CD4-positive, alpha-beta T cell treated with Interleukin-15 for 1 hour (primary cell): Measurements from ENCODE around the gene LRRC45.

Experiments used
- DNase-seq: peaks from one replicate; pipeline ENCODE4 v3.0.0-alpha.2; 2020

The LRRC45 gene

GRCh38 chr17:82053556-82054263 is 30.6 kb downstream of the LRRC45 start:
- DNase-seq = no peak

- no peak for DNase-seq
These were observed 31.4 kb downstream of the LRRC45 start for GRCh38 chr17:82054351-82055022.

- no peak for DNase-seq
These were observed 32.2 kb downstream of the LRRC45 start for GRCh38 chr17:82055023-82055964.

- no peak for DNase-seq
These were observed 33.0 kb downstream of the LRRC45 start for GRCh38 chr17:82055965-82056728.

- no peak for DNase-seq
These were observed 33.9 kb downstream of the LRRC45 start for GRCh38 chr17:82056729-82057621.

GRCh38 chr17:82058230-82058854 is 35.2 kb downstream of the LRRC45 start:
- no peak for DNase-seq

- DNase-seq = no peak
These were observed 35.7 kb downstream of the LRRC45 start for GRCh38 chr17:82058855-82059249.

- no peak for DNase-seq
These were observed 36.3 kb downstream of the LRRC45 start for GRCh38 chr17:82059272-82060000.

GRCh38 chr17:82060001-82060380 is 36.9 kb downstream of the LRRC45 start:
- no peak for DNase-seq

- DNase-seq = no peak
These were observed 37.5 kb downstream of the LRRC45 start for GRCh38 chr17:82060614-82061013.

GRCh38 chr17:82061047-82061925 is 38.2 kb downstream of the LRRC45 start:
- DNase-seq = no peak

- no peak for DNase-seq
These were observed 39.2 kb downstream of the LRRC45 start for GRCh38 chr17:82062076-82062983.

- no peak for DNase-seq
These were observed 39.9 kb downstream of the LRRC45 start for GRCh38 chr17:82062984-82063368.

- DNase-seq = no peak
These were observed 40.6 kb downstream of the LRRC45 start for GRCh38 chr17:82063424-82064415.

GRCh38 chr17:82064433-82065192 is 41.5 kb downstream of the LRRC45 start:
- no peak for DNase-seq

- no peak for DNase-seq
These were observed 42.1 kb downstream of the LRRC45 start for GRCh38 chr17:82065193-82065637.
